K562 (cell line): ENCODE data around the gene FBP1. TPM values are rescaled to one million over a fixed set of nuclear protein-coding genes. Genes with fewer than 3 reads are reported as not detected.

Experiments used
- ATAC-seq: fragments of 200-7000 bp; cut with Tn5 transposase; 3 replicates; pipeline ENCODE4 v1.9.1; 2020; ENCODE audit warnings: moderate library complexity
- BruUV-seq: library from RNA; stranded (reverse); fragments of 400-500 nt; replicated peaks from 2 replicates; lab custom pipeline; 2021; lab: Mats Ljungman, UMichigan
- CTCF ChIA-PET: fragments of 300-600 bp; formaldehyde crosslinking; extraction: SDS; loops from one replicate; lab custom pipeline; 2021; ENCODE audit warnings: low intra/inter-chr PET ratio; lab: Yijun Ruan, JAX
- POLR2A ChIA-PET: fragments of 300-600, 350-650 bp; sonication (Branson Sonifier 250); formaldehyde crosslinking; extraction: SDS; loops from one replicate; lab custom pipeline; 2021; ENCODE audit warnings: antibody characterized with exemption, inconsistent platforms; lab: Yijun Ruan, JAX
- DNase-seq, 4 experiments: peaks; one replicate each; pipeline versions ENCODE4 v3.0.0 to v3.0.0-alpha.2; 2011 to 2018; ENCODE audit warnings: low spot score in 3 of 4, mixed read lengths in 3 of 4; ENCODE audit errors: extremely low read depth in 1 of 4
- FAIRE-seq: peaks from 2 replicates; lab custom pipeline; 2011; peaks lifted over from hg19 to GRCh38; lab: Jason Lieb, UNC
- H2AFZ ChIP-seq: 2 replicates; pipeline ENCODE4 v1.6.0; 2011; ENCODE audit warnings: low read depth, low read length, control low read depth, inconsistent platforms
- H3K27ac ChIP-seq: fragments of 200-600 bp; 3 replicates; pipeline ENCODE4 v1.8.0; 2011; ENCODE audit warnings: low read depth, mild to moderate bottlenecking, control low read depth, inconsistent platforms, low read length, moderate library complexity, mixed read lengths; ENCODE audit errors: extremely low read depth
- H3K27me3 ChIP-seq, 2 experiments: fragments of 300-600 bp in 1 of 2; 2 replicates in 1 of 2; 3 replicates in 1 of 2; pipeline versions ENCODE4 v1.6.0 to v1.8.0; 2011; ENCODE audit warnings: inconsistent platforms in 2 of 2, low read length in 2 of 2, mild to moderate bottlenecking in 1 of 2, mixed read lengths in 1 of 2, moderate library complexity in 1 of 2; ENCODE audit not compliant: control insufficient read depth in 2 of 2, insufficient read depth in 2 of 2
- H3K36me3 ChIP-seq: fragments of 300-600 bp; 3 replicates; pipeline ENCODE4 v1.8.0; 2011; ENCODE audit warnings: mild to moderate bottlenecking, low read length, inconsistent platforms; ENCODE audit not compliant: control insufficient read depth, insufficient read depth
- H3K4me1 ChIP-seq, 2 experiments: fragments of 200-600 bp in 1 of 2; replicated peaks in 1 of 2; 2 replicates in 1 of 2; 3 replicates in 1 of 2; pipeline versions ENCODE4 v1.5.1 to v1.8.0; 2011; ENCODE audit warnings: inconsistent platforms in 2 of 2, low read length in 2 of 2, mild to moderate bottlenecking in 1 of 2, mixed read lengths in 1 of 2, moderate library complexity in 1 of 2; ENCODE audit not compliant: control insufficient read depth in 2 of 2, insufficient read depth in 2 of 2
- H3K4me2 ChIP-seq: 2 replicates; pipeline ENCODE4 v1.6.1; 2011; ENCODE audit warnings: low read length, control low read depth, inconsistent platforms, mixed read lengths; ENCODE audit not compliant: insufficient read depth
- H3K4me3 ChIP-seq: fragments of 200-600 bp; sonication (generic), shearing (Covaris generic); 2 replicates; pipeline ENCODE4 v1.5.1; 2016; ENCODE audit warnings: control low read depth, inconsistent platforms
- H3K79me2 ChIP-seq: fragments of 200-600 bp; 3 replicates; pipeline ENCODE4 v1.8.0; 2011; ENCODE audit warnings: low read length, inconsistent platforms; ENCODE audit not compliant: control insufficient read depth, insufficient read depth
- H3K9ac ChIP-seq, 2 experiments: 2 replicates each; pipeline versions ENCODE4 v1.6.0 to v1.6.1; 2011; ENCODE audit warnings: low read depth in 2 of 2, low read length in 2 of 2, control low read depth in 1 of 2, inconsistent platforms in 1 of 2, mild to moderate bottlenecking in 1 of 2, mixed read lengths in 1 of 2; ENCODE audit not compliant: insufficient read depth in 1 of 2
- H3K9me1 ChIP-seq: one replicate; pipeline ENCODE4 v1.6.0; 2011; ENCODE audit warnings: inconsistent platforms, mild to moderate bottlenecking, low read length, moderate library complexity; ENCODE audit not compliant: control insufficient read depth, insufficient read depth
- H3K9me3 ChIP-seq: replicated peaks from 2 replicates; pipeline ENCODE4 v1.5.1; 2011; ENCODE audit warnings: low read depth, low read length, inconsistent platforms; ENCODE audit not compliant: control insufficient read depth, insufficient read depth
- H4K20me1 ChIP-seq: replicated peaks from 2 replicates; pipeline ENCODE4 v1.6.1; 2011; ENCODE audit warnings: low read length, inconsistent platforms, mixed read lengths; ENCODE audit not compliant: control insufficient read depth, insufficient read depth
- ATF7 ChIP-seq: fragments of 450-650 bp; IDR thresholded peaks from 2 replicates; pipeline ENCODE4 v1.7.1; 2014; ENCODE audit warnings: mild to moderate bottlenecking, moderate library complexity
- CBFB ChIP-seq: sonication (generic); formaldehyde crosslinking; IDR thresholded peaks from 2 replicates; pipeline ENCODE4 v1.4.0; 2020; ENCODE audit warnings: mild to moderate bottlenecking, missing genetic modification reagents
- FOXA1 ChIP-seq: fragments of 450-650 bp; IDR thresholded peaks from 2 replicates; pipeline ENCODE4 v1.6.1; 2016; ENCODE audit warnings: mild to moderate bottlenecking, borderline replicate concordance
- MGA ChIP-seq: fragments of 450-650 bp; IDR thresholded peaks from 2 replicates; pipeline ENCODE4 v1.6.1; 2016; ENCODE audit warnings: mild to moderate bottlenecking, moderate library complexity
- POLR3G ChIP-seq: IDR thresholded peaks from 2 replicates; pipeline ENCODE4 v1.6.1; 2011; ENCODE audit not compliant: insufficient read length, insufficient replicate concordance; ENCODE audit errors: extremely low read depth
- SIN3B ChIP-seq: fragments of 450-650 bp; IDR thresholded peaks from 2 replicates; pipeline ENCODE4 v1.6.1; 2017; ENCODE audit warnings: low read depth, mild to moderate bottlenecking, moderate library complexity
- SP2 ChIP-seq: IDR thresholded peaks from 2 replicates; pipeline ENCODE4 v1.6.1; 2011; ENCODE audit warnings: mild to moderate bottlenecking, low read depth, low read length, moderate library complexity; ENCODE audit not compliant: poor library complexity, severe bottlenecking; ENCODE audit errors: extremely low read depth
- VEZF1 ChIP-seq: fragments of 200-800 bp; sonication (Bioruptor generic); IDR thresholded peaks from 2 replicates; pipeline ENCODE4 v1.6.1; 2017; ENCODE audit warnings: missing genetic modification characterization, missing compliant biosample characterization
- YBX1 ChIP-seq: fragments of 450-650 bp; IDR thresholded peaks from 2 replicates; pipeline ENCODE4 v1.7.1; 2016; ENCODE audit warnings: mild to moderate bottlenecking
- ZNF212 ChIP-seq: fragments of 450-650 bp; formaldehyde crosslinking; IDR thresholded peaks from 2 replicates; pipeline ENCODE4 v1.4.0; 2020; ENCODE audit warnings: mild to moderate bottlenecking
- ZNF282 ChIP-seq: sonication (generic); formaldehyde crosslinking; IDR thresholded peaks from 2 replicates; pipeline ENCODE4 v1.8.1; 2023; ENCODE audit warnings: missing genetic modification reagents
- ZNF354B ChIP-seq: fragments of 250-450 bp; sonication (Bioruptor Pico); IDR thresholded peaks from 2 replicates; pipeline ENCODE4 v1.4.0; 2020
- WGBS: fragments of 100-300 bp; shearing (Covaris generic); methylation state at CpG from one replicate; pipeline ENCODE4 v1.1.6; 2016; ENCODE audit warnings: low coverage, mixed read lengths; ENCODE audit not compliant: insufficient coverage; ENCODE audit errors: missing lambda C conversion rate; 5-methylcytosine and 5-hydroxymethylcytosine counted together
- in situ Hi-C: fragments of 300-500 bp; cut with MboI; formaldehyde crosslinking; loops from 4 replicates; pipeline ENCODE4 v1.15.0; 2018; ENCODE audit warnings: inconsistent platforms, mixed read lengths
- intact Hi-C: fragments of 100-400 bp; cut with micrococcal nuclease; formaldehyde crosslinking; loops from 2 replicates; pipeline ENCODE4 v1.14.2; 2022
- polyA plus RNA-seq, 8 experiments: library from polyadenylated mRNA; depleted of rRNA in 4 of 8; stranded (reverse) in 5 of 8; unstranded in 3 of 8; fragments of >200 nt; fragmentation: Nextera tagmentation in 2 of 8; fragmentation: Illumina TruSeq in 1 of 8; extraction: Ambion mirVana in 2 of 8; extraction: Trizol in 1 of 8; gene quantifications; 2 replicates each; pipeline versions ENCODE4 v1.2.1 to v1.2.3, GENCODE V29; 2011 to 2014; ENCODE audit warnings: inconsistent platforms in 1 of 8, missing spikeins in 1 of 8
- total RNA-seq, 7 experiments: library from RNA; depleted of rRNA in 6 of 7; stranded (reverse); fragments of >200 nt in 6 of 7; fragmentation: Illumina TruSeq in 2 of 7; extraction: Trizol in 2 of 7; gene quantifications; 2 replicates each; pipeline versions ENCODE4 v1.2.1 to v1.2.3, GENCODE V29; 2011 to 2021; ENCODE audit warnings: low replicate concordance in 1 of 7

FBP1 gene
- total and polyA plus RNA-seq, 9 of the 15 experiments (the other 6 are each of a cell fraction or from before 2014, with no cell fraction given), result 0.24 TPM; not detected in 8

- no peak overlapping the region for H3K27ac ChIP-seq
- no peaks in the 10 kb centered on the region for H3K36me3 ChIP-seq
- ChIA-PET CTCF (no interaction called here), POLR2A (no interaction called here)
- H4K20me1 ChIP-seq, result no peaks in the 10 kb centered on the region
- no peak for FAIRE-seq
- H2AFZ ChIP-seq, result no peak overlapping the region
- no peak overlapping the region for H3K4me2 ChIP-seq
- no TSS peak for BruUV-seq
- no peak overlapping the region for H3K9ac ChIP-seq
- no peak for DNase-seq
- no peak for ATAC-seq
- H3K4me1 ChIP-seq, result no peaks in the 10 kb centered on the region; a peak in 2 of 5 replicates
- H3K79me2 ChIP-seq, result no peaks in the 10 kb centered on the region
- peaks cover 45 to 65% of the 10 kb centered on the region in 2 experiments for H3K27me3 ChIP-seq
- no peak overlapping the region for H3K4me3 ChIP-seq
- WGBS, result 0% methylated on average over 4 of the region's 4 CpGs
- no peaks in the 10 kb centered on the region for H3K9me3 ChIP-seq
- intact Hi-C loops, result no loop called here
- in situ Hi-C loops, result no loop called here
- H3K9me1 ChIP-seq, result no peaks in the 10 kb centered on the region
- TF ChIP-seq CBFB, result no peak
- TF ChIP-seq YBX1, result no peak
- no peak for TF ChIP-seq ATF7
- TF ChIP-seq SP2, result no peak
- no peak for TF ChIP-seq FOXA1
- TF ChIP-seq MGA, result no peak
- TF ChIP-seq ZNF212 (CRISPR knock-in tag), result no peak
- no peak for TF ChIP-seq VEZF1 (CRISPR knock-in tag)
- TF ChIP-seq POLR3G, result no peak
- TF ChIP-seq SIN3B, result no peak
- no peak for TF ChIP-seq ZNF282 (CRISPR knock-in tag)
- TF ChIP-seq ZNF354B (CRISPR knock-in tag), result no peak
Measured at GRCh38 chr9:94586316-94586715, 53.0 kb downstream of the FBP1 start.
